22Rv1 (cell line): ENCODE data around the gene RITA1.

ENCODE experiments used
- ZFX ChIP-seq: fragments of 450-650 bp; IDR thresholded peaks from 2 replicates; pipeline ENCODE4 v1.6.1; 2017; ENCODE audit warnings: antibody characterized with exemption, borderline replicate concordance
- TF ChIP-seq, protein P1 (sequence below): fragments of 450-650 bp; IDR thresholded peaks from 2 replicates; pipeline ENCODE4 v1.5.1; 2017; ENCODE audit warnings: mild to moderate bottlenecking

DNA sequence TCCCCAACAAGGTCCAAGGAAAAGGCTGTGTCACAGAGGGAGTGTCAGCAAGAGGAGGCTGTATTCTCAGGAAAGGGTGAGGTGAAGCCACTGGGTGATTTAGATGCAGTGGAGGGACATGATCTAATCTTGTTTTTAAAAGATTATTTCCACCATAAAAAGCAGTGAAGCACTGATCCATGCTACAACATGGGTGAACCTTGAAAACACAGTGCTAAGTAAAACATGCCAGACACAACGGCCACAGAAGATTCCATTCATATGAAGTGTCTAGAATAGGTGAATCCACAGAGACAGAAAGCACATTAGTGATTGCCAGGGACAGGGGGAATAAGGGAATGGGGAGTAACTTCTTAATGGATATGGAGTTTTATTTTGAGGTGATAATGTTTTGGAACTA lies 12.8 kb downstream of the RITA1 start:
- TF ChIP-seq ZFX: no peak
- TF ChIP-seq, protein P1, sequence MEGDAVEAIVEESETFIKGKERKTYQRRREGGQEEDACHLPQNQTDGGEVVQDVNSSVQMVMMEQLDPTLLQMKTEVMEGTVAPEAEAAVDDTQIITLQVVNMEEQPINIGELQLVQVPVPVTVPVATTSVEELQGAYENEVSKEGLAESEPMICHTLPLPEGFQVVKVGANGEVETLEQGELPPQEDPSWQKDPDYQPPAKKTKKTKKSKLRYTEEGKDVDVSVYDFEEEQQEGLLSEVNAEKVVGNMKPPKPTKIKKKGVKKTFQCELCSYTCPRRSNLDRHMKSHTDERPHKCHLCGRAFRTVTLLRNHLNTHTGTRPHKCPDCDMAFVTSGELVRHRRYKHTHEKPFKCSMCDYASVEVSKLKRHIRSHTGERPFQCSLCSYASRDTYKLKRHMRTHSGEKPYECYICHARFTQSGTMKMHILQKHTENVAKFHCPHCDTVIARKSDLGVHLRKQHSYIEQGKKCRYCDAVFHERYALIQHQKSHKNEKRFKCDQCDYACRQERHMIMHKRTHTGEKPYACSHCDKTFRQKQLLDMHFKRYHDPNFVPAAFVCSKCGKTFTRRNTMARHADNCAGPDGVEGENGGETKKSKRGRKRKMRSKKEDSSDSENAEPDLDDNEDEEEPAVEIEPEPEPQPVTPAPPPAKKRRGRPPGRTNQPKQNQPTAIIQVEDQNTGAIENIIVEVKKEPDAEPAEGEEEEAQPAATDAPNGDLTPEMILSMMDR: no peak
